ENCODE data around the gene SRGAP1.
"Not testable (repeated sequence)": the region's sequence is repeated elsewhere in the genome, so short reads cannot be mapped to it uniquely, and the experiment has no call there.

The SRGAP1 gene

DNA sequence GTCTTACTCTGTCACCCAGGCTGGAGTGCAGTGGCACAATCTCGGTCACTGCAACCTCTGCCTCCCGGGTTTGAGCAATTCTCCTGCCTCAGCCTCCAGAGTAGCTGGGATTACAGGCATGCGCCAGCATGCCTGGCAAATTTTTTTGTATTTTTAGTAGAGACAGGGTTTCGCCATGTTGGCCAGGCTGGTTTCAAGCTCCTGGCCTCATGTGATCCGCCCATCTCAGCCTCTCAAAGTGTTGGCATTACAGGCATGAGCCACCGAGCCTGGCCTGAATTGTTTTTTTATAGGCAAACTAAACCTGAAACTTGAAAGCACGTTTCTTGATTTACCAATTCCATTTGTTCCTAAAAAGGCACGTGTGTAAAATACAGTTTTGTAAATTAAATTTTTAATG, 173.6 kb downstream of the SRGAP1 start:
- not testable (repeated sequence) for DNase-seq

DNA sequence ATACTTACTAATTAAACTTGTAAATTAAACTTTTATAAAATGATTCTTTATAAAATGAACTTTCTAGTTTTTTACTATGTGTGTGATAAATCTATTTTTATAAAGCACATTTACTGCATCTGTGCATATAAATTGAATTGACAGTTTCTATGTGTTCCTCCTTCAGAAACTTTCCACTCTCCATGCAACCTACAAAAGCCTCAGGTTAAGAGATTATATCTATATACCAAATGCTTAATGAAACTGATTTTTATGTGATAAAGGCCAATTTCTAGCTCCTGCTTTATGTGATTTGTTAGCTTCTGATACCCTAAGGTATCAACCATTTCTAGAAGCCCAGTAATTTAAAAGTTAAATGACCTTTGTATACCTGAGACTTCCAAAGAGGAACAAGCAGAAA, 174.0 kb downstream of the SRGAP1 start:
- no peak for DNase-seq

DNA sequence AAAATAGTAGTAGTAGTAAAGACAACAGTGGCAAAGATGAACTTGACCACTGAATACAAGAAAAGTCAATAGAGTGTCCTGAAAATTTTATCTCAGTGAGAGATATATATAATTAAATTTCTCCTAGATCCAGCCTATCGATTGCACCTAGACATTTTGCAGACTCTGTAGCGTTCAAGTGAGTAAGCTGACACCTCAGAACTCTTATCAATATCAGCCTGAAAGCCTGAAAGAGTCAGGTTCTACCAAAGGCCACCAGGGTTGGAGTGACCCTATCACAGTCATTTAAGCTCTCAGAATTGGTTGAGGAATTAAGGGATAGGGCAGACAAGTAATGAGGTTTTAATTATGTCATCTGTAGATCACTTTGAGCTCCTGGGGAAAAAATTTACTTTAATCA, 174.6 kb downstream of the SRGAP1 start:
- DNase-seq: no peak

DNA sequence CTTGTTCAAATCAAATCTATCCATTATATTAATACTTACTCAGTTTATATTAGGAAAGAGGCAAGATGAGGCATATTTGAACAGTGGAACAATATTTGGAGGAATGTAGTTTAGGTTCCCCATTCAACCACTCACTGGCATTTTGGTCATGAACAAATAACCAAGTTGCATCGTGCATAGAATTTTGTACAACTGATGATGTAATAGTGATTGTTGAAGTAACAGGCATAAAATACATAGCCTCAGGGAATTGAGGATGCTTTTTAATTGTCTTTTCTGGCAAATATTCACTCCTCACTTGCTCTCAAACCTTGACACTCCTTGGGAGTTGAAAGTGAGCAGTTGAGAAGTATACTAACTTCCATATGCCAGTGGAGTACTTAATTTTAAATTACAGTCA, 175.2 kb downstream of the SRGAP1 start:
- DNase-seq: no peak

DNA sequence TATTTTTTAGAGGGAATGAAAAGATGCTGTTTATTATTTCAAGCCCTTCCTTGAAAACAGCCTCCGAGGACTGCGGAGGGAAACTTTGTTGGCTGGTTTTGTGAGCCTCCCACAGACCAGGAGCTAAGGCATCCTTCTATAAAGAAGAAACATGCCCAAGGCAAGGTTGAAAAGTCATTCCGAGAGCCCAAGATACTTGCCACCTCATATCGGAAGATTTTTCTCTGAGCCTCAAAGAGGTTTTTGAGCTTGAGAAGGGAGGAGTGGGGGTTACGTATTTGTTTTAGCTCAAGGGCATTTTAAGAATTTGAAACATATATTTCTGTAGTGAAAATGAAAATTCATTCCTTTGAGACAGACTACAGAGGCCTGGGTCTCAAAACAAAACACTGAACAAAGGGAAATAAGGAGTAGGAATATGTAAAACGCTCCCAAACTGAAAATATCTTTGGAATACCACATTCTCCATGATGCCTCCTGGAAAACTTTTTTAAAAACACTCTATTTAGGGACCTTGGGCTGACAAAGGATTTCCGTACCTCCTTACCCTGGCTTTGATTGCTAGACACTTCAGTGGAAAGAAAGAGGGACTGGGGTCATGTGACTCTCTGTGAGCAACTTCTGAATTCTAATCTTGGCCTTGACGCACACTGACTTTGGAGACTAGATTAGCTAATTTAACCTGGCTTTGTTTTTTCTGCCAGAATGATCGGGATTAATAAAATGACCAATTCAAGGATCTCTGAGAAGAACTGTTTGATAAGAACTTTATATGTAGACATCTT, 180.9 kb downstream of the SRGAP1 start:
- no peak for DNase-seq

DNA sequence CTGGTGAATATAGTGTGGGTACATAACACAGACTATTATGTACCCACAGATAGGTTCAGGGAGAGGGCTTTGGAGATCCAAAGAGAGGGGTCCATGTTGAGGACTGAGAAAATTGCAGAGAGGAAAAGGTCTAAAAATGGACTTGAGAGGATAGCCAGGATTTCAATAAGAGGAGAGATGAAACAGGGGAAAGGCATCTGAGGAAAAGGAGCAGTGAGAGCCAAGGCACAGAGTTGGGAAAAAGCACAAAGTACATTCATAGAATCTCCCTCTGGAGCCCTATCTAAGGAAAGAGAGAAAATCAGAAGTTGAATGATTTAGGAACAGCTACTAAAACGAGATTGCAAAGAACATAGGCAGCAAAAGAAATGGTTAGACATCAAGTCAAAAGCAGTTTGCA, 182.8 kb downstream of the SRGAP1 start:
- no peak for DNase-seq

DNA sequence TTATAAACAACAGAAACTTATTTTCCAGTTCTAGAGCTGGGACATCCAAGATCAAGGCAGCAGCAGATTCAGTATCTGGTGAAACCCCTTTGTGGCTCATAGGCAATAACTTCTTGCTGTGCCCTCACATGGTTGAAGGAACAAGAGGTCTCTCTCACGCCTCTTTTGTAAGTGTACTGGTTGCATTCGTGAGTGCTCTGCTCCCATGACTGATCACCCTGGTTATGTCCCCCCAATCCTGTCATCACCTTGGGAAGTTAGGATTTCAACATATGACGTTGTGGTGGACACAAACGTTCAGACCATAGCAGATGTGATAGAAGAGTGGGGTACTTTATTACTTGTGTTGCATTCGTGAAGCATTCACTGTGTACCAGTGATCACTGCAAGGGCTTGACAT, 184.0 kb downstream of the SRGAP1 start:
- DNase-seq: no peak

DNA sequence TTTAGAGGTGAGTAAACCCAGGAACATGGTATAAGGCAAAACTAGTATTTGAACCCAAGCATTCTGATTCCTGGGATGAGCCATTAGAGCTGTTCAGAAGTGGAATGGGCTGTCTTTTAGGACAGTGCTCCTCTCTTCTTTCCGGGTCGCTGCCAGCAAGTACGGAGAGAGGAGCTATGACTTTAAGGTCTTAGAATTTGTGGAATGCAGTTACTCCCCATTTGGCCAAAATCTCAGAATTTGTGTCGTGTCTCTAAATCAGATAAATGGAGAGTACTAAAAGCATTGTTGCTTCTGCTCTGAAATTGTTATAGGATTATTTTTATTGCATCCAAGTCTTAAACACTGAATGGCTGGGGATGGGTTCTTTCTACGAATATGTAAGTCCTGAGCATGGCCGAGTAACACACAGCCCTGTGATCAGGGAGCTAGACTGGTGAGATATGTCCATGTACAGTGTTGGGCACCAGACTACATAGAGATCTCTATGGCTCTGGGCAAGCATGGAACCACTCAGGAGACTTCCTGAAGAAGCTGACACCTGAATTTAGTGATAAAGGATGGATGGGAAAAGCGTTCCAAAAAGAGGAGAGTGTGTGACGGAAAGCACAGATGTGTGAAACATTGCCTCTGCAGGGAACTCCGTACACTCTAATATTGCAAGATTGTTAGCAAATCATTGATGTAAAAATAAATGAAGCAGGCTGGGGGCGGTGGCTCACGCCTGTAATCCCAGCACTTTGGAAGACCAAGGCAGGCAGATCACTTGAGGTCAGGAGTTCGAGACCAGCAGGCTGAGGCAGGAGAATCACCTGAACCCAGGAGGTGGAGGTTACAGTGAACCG, 184.7 kb downstream of the SRGAP1 start:
- no peak for DNase-seq

DNA sequence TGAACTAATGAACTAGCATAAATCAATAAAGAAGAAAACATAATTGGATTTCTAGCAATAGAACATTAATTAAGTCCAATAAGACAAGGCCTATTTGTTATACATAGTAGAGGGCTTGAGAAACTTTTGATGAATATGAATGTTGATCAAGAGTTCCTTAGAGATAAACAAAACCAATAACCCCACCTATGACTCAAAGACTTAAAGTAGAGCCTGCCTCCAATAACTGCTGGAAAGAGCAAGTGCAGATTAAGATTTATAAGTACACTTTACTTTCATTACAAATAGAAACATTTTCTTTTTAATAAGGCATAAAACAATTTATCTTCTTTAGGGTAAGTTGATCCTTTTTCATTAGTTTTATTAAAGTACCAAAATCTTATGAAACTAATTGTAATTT, 185.7 kb downstream of the SRGAP1 start:
- DNase-seq: no peak

DNA sequence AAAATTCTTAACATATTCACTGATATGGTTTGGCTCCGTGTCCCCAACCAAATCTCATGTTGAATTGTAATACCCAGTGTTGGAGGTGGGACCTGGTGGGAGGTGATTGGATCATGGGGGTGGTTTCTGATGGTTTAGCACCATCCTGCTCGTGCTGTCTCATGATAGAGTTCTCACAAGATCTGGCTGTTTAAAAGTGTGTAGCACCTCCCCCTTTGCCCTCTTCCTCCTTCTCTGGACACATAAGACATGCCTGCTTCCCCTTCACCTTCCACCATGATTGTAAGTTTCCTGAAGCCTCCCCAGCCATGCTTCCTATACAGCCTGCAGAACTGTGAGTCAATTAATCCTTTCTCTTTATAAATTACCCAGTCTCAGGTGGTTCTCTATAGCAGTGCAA, 189.6 kb downstream of the SRGAP1 start:
- not testable (repeated sequence) for DNase-seq

DNA sequence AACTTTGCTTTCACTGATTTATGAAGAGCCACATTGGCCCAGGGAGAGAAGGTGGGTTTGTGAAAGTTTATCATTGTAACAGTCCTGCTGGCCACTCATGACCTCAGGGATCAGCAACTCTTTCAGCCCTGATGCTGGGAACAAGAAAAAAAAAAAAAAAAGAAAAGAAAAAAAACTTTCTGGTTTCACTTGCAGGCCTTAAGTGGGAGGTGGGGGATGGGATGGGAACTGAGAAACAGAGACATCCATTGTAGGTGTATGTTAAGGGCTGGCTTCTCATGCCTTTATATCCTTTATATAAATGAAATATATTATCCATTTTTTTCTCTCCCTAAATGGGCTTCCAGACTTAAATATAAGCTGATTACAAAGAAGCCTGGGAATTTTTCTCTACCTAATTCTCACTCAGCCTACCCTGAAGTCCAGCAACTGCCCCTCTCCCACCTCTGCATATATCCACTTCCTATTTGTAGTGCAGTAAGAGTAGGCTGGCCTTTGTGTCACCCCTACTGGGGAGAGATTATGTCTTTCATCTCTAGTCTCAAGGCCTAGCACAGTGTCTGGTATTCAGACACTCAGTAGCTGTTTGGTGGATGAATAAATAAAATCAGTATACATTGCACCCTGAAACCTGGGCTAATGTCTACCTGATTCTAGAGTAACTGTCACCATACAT, 190.5 kb downstream of the SRGAP1 start:
- no peak for DNase-seq

DNA sequence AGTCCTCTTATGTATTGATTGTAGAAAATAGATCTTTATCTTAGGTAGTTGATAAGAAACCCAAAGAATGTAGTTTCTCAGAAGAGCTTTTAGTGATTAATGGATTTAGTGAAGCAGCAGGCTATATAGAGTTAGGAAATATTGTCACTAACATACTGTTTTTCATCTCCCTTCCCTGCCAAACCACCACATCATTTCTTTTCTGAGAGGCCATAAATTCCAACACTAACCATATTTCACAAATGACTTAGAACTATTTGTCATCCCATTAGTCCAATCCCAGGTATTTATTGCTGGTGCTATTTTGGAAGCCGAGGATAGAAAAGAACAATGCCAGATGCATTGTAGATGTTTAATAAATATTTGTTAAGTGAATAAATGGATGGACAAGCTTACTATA, 191.9 kb downstream of the SRGAP1 start:
- no peak for DNase-seq

DNA sequence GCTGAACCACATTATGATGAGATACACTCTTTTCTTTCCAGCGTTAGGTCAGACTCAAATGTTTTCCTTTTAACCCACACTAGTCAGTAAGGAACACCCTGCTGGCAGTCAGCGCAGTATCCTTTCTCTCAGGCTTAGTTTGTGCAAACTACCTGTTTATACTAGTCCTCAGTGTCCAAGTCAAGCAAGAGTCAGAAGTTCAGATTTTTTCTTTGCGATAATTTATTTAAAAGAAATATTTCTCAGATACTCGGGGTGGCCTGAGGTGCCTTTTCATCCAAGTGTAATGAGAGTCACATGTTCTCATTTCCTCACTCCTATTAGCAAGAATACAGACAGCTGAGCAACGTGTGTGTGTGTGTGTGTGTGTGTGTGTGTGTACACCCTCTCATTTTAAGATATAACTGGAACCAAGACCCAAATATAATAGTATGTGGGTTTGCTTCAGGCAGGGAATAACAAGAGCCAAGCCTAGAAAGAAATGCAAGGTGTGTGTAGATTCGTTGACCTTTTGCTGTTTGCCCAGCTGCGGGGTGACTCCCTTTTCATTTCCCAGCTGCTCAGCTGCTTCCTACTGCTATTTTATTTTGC, 194.9 kb downstream of the SRGAP1 start:
- DNase-seq: no peak

DNA sequence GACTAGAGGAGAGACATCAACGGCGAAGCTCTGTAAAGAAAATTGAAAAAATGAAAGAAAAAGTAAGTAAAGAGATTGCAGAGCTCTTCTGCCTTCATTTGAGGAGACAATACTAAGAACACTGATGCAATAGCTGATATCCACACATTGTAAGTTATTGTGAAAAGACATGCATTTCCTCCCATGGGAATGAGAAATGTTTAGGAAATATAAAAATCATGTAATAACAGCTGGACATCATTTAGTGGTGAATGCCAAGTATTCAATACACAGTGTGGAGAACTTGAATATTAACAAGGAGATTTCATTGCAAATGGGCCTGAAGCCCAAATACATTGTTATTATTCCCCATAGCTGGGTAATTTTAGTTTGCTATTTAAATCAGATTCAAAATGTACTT, 198.4 kb downstream of the SRGAP1 start:
- DNase-seq: no peak

DNA sequence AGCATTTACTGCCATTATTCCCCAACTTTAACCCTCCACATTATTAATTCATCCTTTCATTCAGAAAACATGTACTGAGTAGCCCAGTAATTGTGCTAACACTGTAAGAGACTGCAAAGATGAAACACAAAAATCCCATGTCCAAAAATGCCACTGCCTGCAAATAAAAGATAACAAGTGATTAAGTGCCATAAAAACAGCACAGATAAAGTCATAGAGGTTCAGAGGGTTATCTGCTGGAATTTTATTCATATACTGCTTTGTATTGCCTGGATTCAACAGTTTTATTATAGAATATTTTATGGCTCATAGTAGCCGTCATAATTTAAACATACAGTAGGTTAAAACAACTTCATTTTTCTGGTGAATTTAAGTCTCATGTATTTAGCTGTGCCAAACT, 199.7 kb downstream of the SRGAP1 start:
- DNase-seq: no peak

DNA sequence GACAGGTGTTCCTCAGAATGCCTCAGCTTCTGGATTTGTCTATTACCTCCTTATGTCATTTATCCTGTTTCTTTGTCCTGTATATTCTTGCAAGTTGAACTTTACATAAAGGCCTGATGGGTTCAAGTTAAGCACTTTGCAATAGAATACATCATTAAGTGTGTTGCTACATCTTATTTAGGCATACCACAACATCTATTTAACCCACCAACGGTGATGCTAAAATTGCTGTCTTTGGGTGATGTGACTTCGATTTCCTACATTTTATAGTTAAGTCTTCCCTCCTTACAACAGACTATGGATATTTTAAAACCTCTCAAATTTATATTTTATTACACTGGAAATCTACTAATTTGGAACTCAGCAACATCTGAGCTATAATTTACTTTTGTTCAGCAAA, 206.6 kb downstream of the SRGAP1 start:
- DNase-seq: no peak

DNA sequence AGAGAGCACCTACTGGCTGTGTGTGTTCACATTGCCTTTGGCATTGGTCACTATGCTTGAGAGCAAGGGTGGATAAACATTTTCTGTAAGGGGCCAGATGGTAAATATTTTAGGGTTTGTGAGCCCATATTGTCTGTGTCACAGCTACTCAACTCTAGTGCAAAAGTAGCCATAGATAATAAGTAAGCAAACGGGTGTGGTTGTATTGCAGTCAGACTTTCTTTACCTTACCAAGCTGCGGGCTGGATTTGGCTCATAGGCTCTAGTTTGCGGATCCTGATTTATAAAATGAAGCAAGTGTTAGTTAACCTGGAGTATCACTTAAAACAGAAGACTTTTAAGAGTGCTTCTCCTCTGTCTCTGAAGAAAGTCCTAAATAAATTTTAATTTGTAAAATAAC, 208.6 kb downstream of the SRGAP1 start:
- no peak for DNase-seq

DNA sequence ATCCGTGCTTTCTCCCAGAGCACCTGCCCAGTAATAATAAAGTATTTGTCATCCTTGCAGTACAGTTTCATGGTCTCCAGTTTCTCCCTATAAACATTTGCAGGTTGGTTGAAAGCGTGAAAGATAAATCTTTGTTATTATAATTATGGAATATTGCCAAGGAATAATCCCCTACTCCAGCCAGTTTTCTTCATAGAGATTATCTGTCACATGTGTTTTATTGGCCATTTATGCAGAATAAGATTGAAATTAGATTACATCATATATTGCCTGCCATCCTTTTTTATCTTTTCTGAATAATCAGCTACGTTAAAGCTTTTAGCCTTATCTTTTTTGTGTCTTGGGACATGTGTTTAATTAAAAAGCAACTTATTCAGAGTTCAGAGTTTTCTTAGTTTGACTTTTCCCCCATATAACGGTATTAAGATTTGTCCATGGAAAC, 209.6 kb downstream of the SRGAP1 start:
- DNase-seq: no peak

DNA sequence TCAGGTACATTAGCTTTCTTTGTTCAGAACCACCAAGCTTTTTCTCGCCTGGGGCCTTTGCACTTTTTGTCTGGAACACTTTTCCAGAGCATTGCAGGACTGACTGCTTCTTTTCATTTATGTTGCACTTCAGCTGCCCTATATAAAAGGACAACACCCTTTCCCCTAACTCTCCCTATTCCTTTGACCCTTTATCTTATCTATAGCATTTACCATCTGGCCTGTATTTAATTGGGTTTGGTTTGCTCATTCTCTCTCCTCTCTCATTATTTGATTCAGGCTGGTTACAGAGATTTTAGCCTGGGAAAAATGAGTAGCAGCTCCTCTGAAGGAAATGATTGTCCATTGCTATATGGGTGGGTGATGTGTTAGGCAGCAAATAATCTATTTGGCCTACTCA, 212.2 kb downstream of the SRGAP1 start:
- no peak for DNase-seq

DNA sequence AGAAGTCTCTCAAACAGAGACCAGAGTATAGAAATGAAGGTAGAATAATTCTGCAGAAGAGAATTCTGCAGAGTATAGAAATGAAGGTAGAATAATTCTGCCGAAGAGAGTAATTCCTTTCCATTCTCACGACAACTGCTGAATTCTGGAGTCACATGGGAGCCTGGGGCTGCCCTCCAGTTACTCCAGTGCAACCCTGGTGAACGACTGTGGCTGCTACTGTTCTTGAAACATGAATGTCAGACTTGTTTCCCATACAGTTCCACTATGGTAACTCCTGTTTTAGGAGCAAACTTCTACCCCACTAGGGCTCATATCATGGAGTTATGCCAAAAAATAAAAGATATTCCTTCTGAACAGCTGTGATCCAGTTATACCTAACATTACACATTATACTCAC, 213.2 kb downstream of the SRGAP1 start:
- no peak for DNase-seq

DNA sequence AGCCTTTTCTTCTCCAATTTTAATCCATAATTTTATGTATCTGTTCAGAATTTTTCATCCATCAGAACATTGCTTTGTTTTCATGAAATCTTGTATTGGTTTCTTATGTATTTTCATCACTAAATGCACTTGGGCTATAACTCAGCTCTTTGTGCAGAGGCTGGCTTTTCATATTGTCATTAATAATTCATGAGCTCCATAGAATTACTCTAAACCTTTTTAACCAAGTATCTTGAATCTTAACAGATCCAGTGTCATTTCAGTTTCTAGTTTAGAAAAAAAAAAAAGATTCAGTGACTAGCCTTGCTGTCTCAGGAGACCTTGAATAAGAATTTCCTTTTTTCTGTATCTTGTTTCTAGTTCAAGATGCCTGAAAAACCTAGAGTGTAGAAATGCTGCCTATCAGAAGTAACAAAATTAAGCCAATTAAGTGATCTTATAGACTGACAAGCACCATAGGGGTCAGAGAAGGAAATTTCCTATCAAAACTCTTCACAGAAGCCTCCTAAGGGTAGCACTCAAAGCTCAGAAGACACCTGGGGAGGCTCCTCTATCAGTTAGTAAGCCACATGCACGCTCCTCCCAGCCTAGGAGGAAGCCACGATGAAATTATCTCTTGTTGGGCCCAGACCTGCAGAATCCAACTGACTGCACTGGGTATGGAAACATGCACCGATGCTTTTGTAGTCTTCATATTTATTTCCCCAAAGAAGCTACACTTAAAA, 214.2 kb downstream of the SRGAP1 start:
- no peak for DNase-seq

DNA sequence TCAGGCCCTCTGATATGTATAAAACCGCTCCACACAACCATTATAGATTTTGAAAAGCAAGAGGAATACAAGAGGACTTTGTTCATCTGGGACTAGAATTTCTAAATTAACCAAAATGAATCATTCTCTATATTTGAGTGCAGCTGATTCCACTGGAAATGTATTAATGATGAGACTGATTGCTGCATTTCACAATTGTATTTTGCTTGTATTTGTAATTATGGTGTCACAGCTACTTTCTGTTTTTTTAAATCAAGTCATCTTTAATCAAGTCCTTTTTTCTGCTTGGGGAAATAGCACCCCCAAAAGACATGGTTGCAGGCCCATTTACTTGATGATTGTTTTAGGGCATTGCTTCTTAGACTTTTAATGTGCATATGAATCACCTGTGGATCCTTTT, 215.2 kb downstream of the SRGAP1 start:
- no peak for DNase-seq
